K562 (cell line): ENCODE data around the gene MINDY4.

Experiments used
- BDP1 ChIP-seq: IDR thresholded peaks from 3 replicates; pipeline ENCODE4 v1.6.1; 2011; ENCODE audit not compliant: insufficient read length, insufficient read depth
- EZH2 ChIP-seq: IDR thresholded peaks from 2 replicates; pipeline ENCODE4 v1.6.1; 2012; ENCODE audit warnings: low read depth, mild to moderate bottlenecking, inconsistent platforms, low read length, borderline replicate concordance
- FOXJ3 ChIP-seq: sonication (generic); formaldehyde crosslinking; IDR thresholded peaks from 2 replicates; pipeline ENCODE4 v1.4.0; 2020; ENCODE audit warnings: mild to moderate bottlenecking, missing genetic modification reagents
- MAFF ChIP-seq: IDR thresholded peaks from 2 replicates; pipeline ENCODE4 v1.6.1; 2012; ENCODE audit warnings: low read length, improper control_type of control experiment
- RFX5 ChIP-seq: IDR thresholded peaks from 2 replicates; pipeline ENCODE4 v1.6.1; 2011; ENCODE audit warnings: low read depth, mild to moderate bottlenecking, improper control_type of control experiment, low read length
- TF ChIP-seq, protein P1 (sequence below), 3 experiments: IDR thresholded peaks in 2 of 3; conservative IDR thresholded peaks in 1 of 3; 2 replicates each; pipeline ENCODE4 v1.5.1; 2011 to 2012; ENCODE audit warnings: low read length in 3 of 3, mild to moderate bottlenecking in 3 of 3, control low read depth in 2 of 3, improper control_type of control experiment in 1 of 3, inconsistent platforms in 1 of 3, low read depth in 1 of 3, mixed read lengths in 1 of 3, moderate library complexity in 1 of 3; ENCODE audit not compliant: insufficient read depth in 2 of 3
- TF ChIP-seq, protein P2 (sequence below): sonication (generic); formaldehyde crosslinking; IDR thresholded peaks from 2 replicates; pipeline ENCODE4 v1.8.0; 2022; ENCODE audit warnings: mild to moderate bottlenecking, missing genetic modification reagents
- TF ChIP-seq, protein P3 (sequence below): fragments of 250-450 bp; sonication (Bioruptor Pico); IDR thresholded peaks from 2 replicates; pipeline ENCODE4 v1.8.0; 2021; ENCODE audit warnings: moderate library complexity, mild to moderate bottlenecking, inconsistent platforms

DNA sequence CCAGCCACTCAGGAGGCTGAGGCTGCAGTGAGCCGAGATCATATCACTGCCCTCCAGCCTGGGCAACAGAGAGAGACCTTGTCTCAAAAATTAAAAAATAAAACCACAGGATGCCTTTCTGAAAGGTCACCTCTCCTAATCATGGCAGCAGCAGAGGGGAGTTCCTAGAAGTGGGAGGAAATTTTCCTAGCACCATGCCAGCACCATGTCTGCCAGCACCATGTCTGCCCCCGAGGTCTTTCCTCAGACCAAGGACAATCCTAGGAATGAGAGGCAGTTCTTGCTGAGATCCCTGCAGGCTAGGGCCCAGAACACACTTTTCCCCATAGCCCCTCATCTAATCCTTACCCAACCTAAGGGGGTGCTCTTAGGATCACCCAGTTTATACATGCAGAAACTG, 41.6 kb upstream of the MINDY4 start:
- TF ChIP-seq, protein P1, sequence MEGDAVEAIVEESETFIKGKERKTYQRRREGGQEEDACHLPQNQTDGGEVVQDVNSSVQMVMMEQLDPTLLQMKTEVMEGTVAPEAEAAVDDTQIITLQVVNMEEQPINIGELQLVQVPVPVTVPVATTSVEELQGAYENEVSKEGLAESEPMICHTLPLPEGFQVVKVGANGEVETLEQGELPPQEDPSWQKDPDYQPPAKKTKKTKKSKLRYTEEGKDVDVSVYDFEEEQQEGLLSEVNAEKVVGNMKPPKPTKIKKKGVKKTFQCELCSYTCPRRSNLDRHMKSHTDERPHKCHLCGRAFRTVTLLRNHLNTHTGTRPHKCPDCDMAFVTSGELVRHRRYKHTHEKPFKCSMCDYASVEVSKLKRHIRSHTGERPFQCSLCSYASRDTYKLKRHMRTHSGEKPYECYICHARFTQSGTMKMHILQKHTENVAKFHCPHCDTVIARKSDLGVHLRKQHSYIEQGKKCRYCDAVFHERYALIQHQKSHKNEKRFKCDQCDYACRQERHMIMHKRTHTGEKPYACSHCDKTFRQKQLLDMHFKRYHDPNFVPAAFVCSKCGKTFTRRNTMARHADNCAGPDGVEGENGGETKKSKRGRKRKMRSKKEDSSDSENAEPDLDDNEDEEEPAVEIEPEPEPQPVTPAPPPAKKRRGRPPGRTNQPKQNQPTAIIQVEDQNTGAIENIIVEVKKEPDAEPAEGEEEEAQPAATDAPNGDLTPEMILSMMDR (IDR thresholded peaks at IDR 0.05 in 2 of 3, conservative IDR thresholded peaks at IDR 0.05 in 1 of 3; ENCODE audit: insufficient read depth in 2 of 3, low read depth in 1 of 3, low read length in 3 of 3): no peak
- TF ChIP-seq BDP1: no peak
- no peak for TF ChIP-seq EZH2
- no peak for TF ChIP-seq RFX5
- no peak for TF ChIP-seq MAFF
- no peak for TF ChIP-seq FOXJ3 (CRISPR knock-in tag)
- TF ChIP-seq, protein P2, sequence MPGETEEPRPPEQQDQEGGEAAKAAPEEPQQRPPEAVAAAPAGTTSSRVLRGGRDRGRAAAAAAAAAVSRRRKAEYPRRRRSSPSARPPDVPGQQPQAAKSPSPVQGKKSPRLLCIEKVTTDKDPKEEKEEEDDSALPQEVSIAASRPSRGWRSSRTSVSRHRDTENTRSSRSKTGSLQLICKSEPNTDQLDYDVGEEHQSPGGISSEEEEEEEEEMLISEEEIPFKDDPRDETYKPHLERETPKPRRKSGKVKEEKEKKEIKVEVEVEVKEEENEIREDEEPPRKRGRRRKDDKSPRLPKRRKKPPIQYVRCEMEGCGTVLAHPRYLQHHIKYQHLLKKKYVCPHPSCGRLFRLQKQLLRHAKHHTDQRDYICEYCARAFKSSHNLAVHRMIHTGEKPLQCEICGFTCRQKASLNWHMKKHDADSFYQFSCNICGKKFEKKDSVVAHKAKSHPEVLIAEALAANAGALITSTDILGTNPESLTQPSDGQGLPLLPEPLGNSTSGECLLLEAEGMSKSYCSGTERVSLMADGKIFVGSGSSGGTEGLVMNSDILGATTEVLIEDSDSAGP: no peak
- TF ChIP-seq, protein P3, sequence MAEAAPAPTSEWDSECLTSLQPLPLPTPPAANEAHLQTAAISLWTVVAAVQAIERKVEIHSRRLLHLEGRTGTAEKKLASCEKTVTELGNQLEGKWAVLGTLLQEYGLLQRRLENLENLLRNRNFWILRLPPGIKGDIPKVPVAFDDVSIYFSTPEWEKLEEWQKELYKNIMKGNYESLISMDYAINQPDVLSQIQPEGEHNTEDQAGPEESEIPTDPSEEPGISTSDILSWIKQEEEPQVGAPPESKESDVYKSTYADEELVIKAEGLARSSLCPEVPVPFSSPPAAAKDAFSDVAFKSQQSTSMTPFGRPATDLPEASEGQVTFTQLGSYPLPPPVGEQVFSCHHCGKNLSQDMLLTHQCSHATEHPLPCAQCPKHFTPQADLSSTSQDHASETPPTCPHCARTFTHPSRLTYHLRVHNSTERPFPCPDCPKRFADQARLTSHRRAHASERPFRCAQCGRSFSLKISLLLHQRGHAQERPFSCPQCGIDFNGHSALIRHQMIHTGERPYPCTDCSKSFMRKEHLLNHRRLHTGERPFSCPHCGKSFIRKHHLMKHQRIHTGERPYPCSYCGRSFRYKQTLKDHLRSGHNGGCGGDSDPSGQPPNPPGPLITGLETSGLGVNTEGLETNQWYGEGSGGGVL (CRISPR knock-in tag): no peak
